SK-N-SH (cell line): ENCODE measurements around the gene PSMG4. TPM values are rescaled to one million over a fixed set of nuclear protein-coding genes. Genes with fewer than 3 reads are reported as not detected.
A peak's percentile ranks its signal among the peaks of the same experiment; 100 is the strongest.

Experiments used
- CTCF ChIP-seq: fragments of 200-600 bp; sonication (generic); IDR thresholded peaks from 2 replicates; pipeline ENCODE4 v1.6.1; 2017; ENCODE audit warnings: antibody characterized with exemption, mild to moderate bottlenecking, moderate library complexity
- EZH2phosphoT487 ChIP-seq: fragments of 200-600 bp; sonication (generic); IDR thresholded peaks from 2 replicates; pipeline ENCODE4 v1.6.1; 2017; ENCODE audit warnings: low read depth, mixed run types, mild to moderate bottlenecking, antibody characterized with exemption, moderate library complexity, borderline replicate concordance
- FOSL2 ChIP-seq: IDR thresholded peaks from 2 replicates; pipeline ENCODE4 v1.4.0; 2012; ENCODE audit warnings: low read depth, mild to moderate bottlenecking, moderate library complexity, borderline replicate concordance
- FOXM1 ChIP-seq: IDR thresholded peaks from 2 replicates; pipeline ENCODE4 v1.4.0; 2012; ENCODE audit warnings: low read depth, mild to moderate bottlenecking
- NFIC ChIP-seq: IDR thresholded peaks from 2 replicates; pipeline ENCODE4 v1.4.0; 2012; ENCODE audit warnings: borderline replicate concordance
- NRF1 ChIP-seq: IDR thresholded peaks from 2 replicates; pipeline ENCODE4 v1.6.1; 2012; ENCODE audit warnings: low read depth, mild to moderate bottlenecking, low read length
- PBX3 ChIP-seq: IDR thresholded peaks from 2 replicates; pipeline ENCODE4; 2012
- REST ChIP-seq: IDR thresholded peaks from 2 replicates; pipeline ENCODE4 v1.6.1; 2012; ENCODE audit warnings: mild to moderate bottlenecking, low read depth, low read length, moderate library complexity
- TAF1 ChIP-seq: IDR thresholded peaks from 2 replicates; pipeline ENCODE4 v1.6.1; 2012; ENCODE audit warnings: low read depth, mild to moderate bottlenecking, low read length, moderate library complexity, borderline replicate concordance
- TCF12 ChIP-seq: IDR thresholded peaks from 2 replicates; pipeline ENCODE4 v1.4.0; 2012
- YY1 ChIP-seq: IDR thresholded peaks from 2 replicates; pipeline ENCODE4 v1.4.0; 2012; ENCODE audit warnings: low read depth, mild to moderate bottlenecking
- polyA plus RNA-seq, 3 experiments: library from polyadenylated mRNA; depleted of rRNA; stranded (reverse); fragments of >200 nt; gene quantifications; 2 replicates each; pipeline ENCODE4 v1.2.3, GENCODE V29; 2012
- TF ChIP-seq, protein P1 (sequence below): IDR thresholded peaks from 2 replicates; pipeline ENCODE4 v1.4.0; 2012; ENCODE audit warnings: low read depth
- TF ChIP-seq, protein P2 (sequence below): IDR thresholded peaks from 2 replicates; pipeline ENCODE4 v1.4.0; 2012; ENCODE audit warnings: low read depth, borderline replicate concordance
- TF ChIP-seq, protein P3 (sequence below): IDR thresholded peaks from 2 replicates; pipeline ENCODE4 v1.4.0; 2012; ENCODE audit warnings: low read depth, borderline replicate concordance

PSMG4 gene
- polyA plus RNA-seq, 1 of the 3 experiments (the other 2 are of a cell fraction): 61.3 TPM

DNA sequence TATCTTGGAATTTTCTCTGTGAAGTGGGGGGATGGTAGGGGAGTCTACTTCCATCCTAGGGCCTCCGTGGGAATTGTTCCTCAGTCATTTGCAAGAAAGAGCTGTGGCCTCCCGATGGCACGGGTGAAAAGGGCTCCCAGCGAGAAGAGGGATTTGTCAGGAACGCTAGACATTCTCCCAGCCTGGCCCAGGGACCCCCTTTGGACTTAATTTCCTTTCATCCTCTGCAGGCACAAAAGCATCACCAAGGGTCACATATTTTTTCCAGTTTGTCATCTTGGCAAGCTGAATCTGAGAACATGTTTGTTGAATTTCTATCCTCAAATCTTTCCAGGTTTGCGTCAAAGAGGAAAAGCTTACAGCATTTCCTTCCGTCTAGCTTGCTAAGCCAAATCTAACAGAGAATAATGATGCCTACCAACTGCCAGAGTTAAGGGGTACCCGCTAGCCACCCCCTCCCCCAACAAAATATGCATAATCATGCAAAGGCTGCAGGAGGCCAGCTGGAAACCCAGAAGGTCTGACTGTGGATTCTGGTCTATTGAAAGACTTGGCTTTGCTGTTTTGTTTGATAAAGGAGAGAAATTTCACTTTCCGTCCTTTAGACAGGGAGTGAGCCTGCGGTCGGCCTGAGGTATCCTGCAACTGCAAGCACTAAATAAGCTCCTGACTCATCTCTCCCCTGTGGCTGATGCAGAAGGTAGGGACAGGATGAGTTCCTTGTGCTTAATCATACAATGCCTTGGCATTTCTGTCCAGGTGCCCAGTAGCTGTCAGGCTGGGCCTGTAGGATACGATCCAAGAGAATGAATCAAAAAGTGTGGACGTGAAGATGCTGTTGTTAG is 23.1 kb downstream of the PSMG4 start (continued):
- no peak for TF ChIP-seq REST
- no peak for TF ChIP-seq EZH2phosphoT487
- TF ChIP-seq, protein P1, sequence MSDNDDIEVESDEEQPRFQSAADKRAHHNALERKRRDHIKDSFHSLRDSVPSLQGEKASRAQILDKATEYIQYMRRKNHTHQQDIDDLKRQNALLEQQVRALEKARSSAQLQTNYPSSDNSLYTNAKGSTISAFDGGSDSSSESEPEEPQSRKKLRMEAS: no peak
- no peak for TF ChIP-seq TAF1
- TF ChIP-seq, protein P2, sequence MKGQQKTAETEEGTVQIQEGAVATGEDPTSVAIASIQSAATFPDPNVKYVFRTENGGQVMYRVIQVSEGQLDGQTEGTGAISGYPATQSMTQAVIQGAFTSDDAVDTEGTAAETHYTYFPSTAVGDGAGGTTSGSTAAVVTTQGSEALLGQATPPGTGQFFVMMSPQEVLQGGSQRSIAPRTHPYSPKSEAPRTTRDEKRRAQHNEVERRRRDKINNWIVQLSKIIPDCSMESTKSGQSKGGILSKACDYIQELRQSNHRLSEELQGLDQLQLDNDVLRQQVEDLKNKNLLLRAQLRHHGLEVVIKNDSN: no peak
- TF ChIP-seq NRF1: no peak
- peak; percentile 71 for TF ChIP-seq FOSL2
- TF ChIP-seq, protein P3, sequence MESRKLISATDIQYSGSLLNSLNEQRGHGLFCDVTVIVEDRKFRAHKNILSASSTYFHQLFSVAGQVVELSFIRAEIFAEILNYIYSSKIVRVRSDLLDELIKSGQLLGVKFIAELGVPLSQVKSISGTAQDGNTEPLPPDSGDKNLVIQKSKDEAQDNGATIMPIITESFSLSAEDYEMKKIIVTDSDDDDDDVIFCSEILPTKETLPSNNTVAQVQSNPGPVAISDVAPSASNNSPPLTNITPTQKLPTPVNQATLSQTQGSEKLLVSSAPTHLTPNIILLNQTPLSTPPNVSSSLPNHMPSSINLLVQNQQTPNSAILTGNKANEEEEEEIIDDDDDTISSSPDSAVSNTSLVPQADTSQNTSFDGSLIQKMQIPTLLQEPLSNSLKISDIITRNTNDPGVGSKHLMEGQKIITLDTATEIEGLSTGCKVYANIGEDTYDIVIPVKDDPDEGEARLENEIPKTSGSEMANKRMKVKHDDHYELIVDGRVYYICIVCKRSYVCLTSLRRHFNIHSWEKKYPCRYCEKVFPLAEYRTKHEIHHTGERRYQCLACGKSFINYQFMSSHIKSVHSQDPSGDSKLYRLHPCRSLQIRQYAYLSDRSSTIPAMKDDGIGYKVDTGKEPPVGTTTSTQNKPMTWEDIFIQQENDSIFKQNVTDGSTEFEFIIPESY: peak; percentile 30; the same call in 1 of the 2 replicates
- no peak for TF ChIP-seq FOXM1
- TF ChIP-seq TCF12: peak; percentile 60
- TF ChIP-seq YY1: no peak
- TF ChIP-seq NFIC: peak; percentile 81
- TF ChIP-seq CTCF: no peak
- peak; percentile 85 for TF ChIP-seq PBX3
